GM18868 (cell line): ENCODE data around the gene R3HDM2.

ENCODE experiments used
- ATAC-seq: cut with Tn5 transposase; IDR thresholded peaks from one replicate; pipeline ENCODE4 v1.9.1; 2021; ENCODE audit warnings: mild to moderate bottlenecking, moderate library complexity; ENCODE audit not compliant: unreplicated experiment

R3HDM2 gene

DNA sequence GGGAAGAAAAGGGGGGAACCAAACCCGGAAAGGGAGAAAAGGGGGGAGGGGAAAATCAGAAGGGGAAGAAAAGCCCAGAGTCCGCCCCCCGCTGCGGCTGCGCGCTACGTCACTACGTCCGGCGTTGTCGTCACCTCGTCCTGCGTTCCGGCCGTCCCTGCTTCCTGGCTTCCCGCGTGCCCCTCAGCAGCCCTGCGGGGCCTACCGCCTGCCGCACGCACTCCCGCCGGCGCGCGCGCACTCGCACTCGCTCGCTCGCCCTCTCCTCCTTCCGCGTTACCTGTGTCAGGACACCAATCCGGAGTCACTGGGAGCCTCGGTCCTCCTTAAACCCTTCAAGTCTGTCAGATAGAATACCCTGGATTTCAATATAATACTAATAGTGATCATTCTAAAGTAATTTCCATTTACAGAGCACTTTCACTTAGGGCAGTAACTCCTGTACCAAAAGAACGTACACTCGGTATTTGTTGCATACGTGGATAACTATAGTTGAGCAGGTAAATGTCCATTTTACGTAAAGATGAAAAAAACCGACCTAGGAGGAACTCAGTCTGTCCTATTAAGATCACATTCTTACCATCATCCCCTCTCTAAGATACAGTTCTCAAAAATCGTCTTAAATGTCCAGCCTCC lies at the start of gene R3HDM2:
Gene R3HDM2, minus strand, starts transcription at position 113 of the 636 bp plus-strand sequence. CDS start 120,615 bp downstream, outside the sequence.
- peak; percentile 96 for ATAC-seq

DNA sequence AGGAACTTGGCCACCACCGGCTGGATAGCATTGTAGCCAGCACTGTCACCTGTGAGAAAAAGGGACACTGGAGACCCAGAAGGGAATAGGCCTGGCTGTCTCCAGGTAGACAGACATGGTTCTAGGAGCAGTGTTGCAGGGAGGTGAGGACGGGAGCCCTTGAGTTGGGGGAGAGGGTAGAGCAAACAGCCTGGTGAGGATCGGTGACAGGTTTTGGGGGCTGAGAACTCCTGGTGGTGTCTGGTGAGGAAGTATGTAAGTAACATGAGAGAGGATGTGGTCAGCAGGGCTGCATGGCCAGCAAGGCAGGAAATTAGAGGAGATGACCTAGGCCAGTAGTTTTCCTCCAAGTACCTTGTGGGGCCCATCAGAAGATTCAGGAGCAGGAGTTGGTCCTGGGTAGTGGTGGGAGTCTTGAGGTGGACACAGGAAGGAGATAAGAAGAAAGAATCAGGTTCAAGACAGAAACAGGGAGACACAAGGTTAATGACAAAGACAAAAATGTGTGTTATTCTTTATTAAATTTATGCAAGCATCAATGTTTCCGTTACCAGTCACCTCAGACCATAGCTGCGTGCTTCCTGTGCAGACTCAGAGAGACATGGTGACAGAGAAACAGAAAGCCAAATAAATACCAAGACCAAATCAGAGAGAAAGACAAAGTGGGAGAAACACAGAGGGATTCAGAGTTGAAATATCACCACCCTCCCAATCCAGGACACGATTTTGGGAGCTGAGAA lies 48.7 kb upstream of the R3HDM2 start, which contains the start of gene ARHGAP9:
Gene ARHGAP9, minus strand, starts transcription at position 491 of the 740 bp plus-strand sequence. Its CDS starts 460 bp downstream, at position 31.
- peak; percentile 30 for ATAC-seq

- no peak for ATAC-seq
Observed at GRCh38 chr12:57479043-57479375, 48.2 kb upstream of the R3HDM2 start.

- peak; percentile 33 for ATAC-seq
Observed at GRCh38 chr12:57477710-57478681, 47.2 kb upstream of the R3HDM2 start.

GRCh38 chr12:57476993-57477709 lies 46.3 kb upstream of the R3HDM2 start:
- no peak for ATAC-seq

DNA sequence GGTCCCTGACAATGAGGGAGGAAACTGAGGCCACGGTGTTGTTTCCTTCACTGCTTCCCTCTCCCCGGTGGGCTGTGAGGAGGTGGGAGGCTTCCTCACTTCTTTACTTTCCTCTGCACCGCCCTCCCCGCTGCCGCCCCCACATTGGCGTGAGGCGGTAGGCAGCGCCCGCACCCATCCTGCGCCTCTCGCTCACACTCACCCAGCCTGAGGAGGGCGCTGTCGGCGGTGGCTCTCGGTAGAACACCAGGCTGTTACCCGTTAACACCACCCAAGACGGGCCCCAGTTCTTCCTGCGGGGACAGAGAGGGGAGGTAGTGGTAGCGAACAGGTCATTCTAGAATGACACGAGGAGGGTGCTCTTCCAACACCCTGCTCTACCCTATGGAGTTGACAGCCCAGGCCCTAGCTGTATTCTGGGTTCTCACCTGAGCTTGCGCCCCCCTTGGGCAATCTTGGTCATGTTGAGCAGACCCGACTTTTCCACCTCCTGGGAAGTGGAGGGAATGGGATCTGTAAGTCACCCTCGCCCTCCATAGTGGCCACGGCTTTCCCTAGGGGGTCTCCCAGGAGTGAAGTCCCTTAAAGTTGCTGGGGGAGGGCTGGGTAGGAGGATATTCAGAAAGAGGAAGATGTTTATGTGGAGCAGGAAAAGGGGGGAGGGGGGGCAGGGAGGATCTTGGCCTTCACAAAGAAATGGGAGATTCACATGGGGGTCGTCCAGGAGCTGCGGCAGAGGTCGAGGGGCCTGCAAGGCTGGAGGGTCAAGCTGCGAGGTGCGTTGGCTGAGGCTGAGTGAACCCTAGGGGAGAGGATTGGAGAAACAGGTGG lies 45.5 kb upstream of the R3HDM2 start:
- peak; percentile 54 for ATAC-seq

GRCh38 chr12:57475271-57476161 lies 44.7 kb upstream of the R3HDM2 start:
- ATAC-seq, result no peak

DNA sequence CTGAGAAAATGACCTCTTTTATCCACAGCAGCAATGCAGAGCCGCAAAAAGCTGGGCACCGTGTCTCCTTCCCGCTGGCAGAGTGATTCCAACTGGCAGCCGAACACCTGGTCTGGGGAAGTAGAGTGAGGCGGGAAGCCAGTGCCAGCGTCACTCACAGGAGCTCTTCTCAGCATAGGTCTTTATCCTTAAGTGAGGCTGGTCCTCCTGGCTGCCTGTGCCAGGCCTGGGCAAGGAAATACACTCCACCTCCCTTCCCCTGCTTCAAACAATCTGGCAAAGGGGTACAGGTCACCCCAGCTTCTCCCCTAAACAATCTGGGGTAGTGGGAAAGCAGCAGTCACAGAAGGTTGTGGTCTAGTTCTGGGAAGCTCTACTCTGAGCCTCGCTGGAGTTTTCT lies 44.0 kb upstream of the R3HDM2 start:
- no peak for ATAC-seq

GRCh38 chr12:57474430-57474829 lies 43.6 kb upstream of the R3HDM2 start:
- no peak for ATAC-seq

DNA sequence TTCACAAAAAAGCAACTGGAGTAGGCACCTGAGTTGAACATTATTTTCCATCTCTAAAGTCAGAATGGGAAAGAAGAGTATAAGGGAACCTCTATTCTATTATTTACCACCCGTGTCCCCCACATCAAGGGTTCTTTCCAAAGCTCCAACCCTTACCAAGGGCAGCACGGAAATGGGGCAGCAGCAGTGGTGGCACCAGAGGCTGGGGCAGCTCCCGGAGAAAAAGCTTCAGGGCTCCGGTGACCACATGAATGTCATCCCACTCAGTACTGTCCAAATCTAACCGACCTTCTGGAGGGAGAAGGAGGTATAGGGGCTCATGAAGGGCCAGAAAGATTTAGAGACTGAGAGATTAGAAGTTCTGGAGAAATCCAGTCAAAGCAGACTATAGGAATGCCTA lies 43.0 kb upstream of the R3HDM2 start:
- ATAC-seq, result no peak

DNA sequence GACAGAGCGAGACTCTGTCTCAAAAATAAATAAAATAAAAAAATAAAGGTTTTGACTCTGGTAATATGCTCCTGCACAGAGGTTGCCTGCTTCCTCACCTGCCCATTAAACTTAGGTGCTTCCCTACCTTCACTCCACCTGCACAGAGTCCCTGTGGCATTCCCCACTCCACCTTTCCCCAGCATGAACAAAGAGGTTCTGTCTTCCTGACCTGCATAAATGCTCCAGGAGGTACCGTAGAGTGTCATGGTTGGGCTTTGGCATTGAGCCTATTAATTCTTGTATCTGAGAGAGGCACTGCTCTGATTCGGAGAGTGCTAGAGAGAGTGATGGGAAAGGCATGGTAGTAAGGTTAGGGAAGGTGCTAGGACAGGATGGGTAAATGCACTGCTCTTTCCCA lies 42.5 kb upstream of the R3HDM2 start:
- ATAC-seq, result no peak

DNA sequence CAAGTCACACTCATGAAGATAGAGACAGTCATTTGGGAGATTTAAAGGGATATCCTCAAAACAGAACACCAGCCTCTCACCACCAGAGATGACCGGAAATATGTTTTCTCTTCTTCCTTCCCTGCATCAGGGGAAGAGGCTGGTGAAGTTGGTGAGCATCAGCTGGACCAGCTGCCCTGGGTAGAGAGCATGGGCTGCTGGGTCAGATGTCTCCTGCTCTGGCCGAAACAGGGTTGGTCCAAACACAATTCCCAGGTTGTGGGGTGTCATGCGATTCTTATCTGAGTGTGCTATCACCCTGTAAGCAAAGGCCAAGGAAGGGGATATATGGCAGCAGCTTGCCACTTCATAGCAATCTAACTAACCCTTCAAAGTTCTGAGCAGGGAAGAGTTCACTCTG lies 41.5 kb upstream of the R3HDM2 start:
- no peak for ATAC-seq

DNA sequence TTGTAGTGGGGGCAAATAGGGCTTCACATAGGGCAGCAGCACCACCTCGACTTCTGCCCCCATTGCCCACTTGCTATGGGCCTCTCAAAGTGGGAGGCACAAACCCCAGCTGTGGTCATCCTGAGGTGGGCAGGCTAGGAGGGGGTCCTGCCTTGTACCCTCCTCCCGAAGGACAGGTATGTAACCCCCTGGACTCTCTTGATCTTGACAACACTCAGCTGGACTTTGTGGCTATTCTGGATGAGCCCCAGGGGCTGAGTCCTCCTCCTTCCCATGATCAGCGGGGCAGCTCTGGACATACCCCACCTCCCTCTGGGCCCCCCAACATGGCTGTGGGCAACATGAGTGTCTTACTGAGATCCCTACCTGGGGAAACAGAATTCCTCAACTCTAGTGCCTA lies 40.8 kb upstream of the R3HDM2 start:
- no peak for ATAC-seq

GRCh38 chr12:57470970-57471656 lies 40.3 kb upstream of the R3HDM2 start:
- ATAC-seq, result no peak

DNA sequence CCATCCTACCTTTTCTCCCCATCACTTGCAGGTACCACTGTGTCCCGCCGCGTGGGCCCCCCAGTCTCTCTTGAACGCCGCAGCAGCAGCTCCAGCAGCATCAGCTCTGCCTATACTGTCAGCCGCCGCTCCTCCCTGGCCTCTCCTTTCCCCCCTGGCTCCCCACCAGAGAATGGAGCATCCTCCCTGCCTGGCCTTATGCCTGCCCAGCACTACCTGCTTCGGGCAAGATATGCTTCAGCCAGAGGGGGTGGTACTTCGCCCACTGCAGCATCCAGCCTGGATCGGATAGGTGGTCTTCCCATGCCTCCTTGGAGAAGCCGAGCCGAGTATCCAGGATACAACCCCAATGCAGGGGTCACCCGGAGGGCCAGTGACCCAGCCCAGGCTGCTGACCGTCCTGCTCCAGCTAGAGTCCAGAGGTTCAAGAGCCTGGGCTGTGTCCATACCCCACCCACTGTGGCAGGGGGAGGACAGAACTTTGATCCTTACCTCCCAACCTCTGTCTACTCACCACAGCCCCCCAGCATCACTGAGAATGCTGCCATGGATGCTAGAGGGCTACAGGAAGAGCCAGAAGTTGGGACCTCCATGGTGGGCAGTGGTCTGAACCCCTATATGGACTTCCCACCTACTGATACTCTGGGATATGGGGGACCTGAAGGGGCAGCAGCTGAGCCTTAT lies 39.6 kb upstream of the R3HDM2 start:
- no peak for ATAC-seq

- no peak for ATAC-seq
Observed at GRCh38 chr12:57469296-57470164, 38.7 kb upstream of the R3HDM2 start.

GRCh38 chr12:57467915-57468314 lies 37.1 kb upstream of the R3HDM2 start:
- ATAC-seq, result no peak
